ENCODE measurements around the gene HSD17B12. TPM values are rescaled to one million over a fixed set of nuclear protein-coding genes. Genes with fewer than 3 reads are reported as not detected.

Gene HSD17B12
- total and polyA plus RNA-seq, 12 donors = 32.9 to 122 (median 79.1) TPM

GRCh38 chr11:43639224-43639623 is 41.3 kb upstream of the HSD17B12 start:
- Histone ChIP-seq H3K9me3 (no peaks in the 10 kb centered on the region), H3K27me3 (peaks cover 5 to 87% (median 57%) of the 10 kb centered on the region in 7 donors), H3K4me1 (peaks cover 0 to 6% (median 0%) of the 10 kb centered on the region in 9 donors), H3K4me3 (no peak overlapping the region), H3K36me3 (no peaks in the 10 kb centered on the region), H3K27ac (no peak overlapping the region)
- no peak for ATAC-seq
- DNase-seq = no peak
- no peak for TF ChIP-seq CTCF (IDR thresholded peaks at IDR 0.05)
- intact Hi-C loops (cut with DNase I) = no loop called here
- 49% methylated on average over 3 of the region's 3 CpGs for WGBS, 2 donors

- ATAC-seq (no peak), DNase-seq (no peak)
- H3K27ac ChIP-seq = no peak overlapping the region
- H3K9me3 ChIP-seq = no peaks in the 10 kb centered on the region
- H3K4me1 ChIP-seq = peaks cover under 1 to 9% (median 4%) of the 10 kb centered on the region in 9 donors
- no peak for TF ChIP-seq CTCF (IDR thresholded peaks at IDR 0.05)
- H3K4me3 ChIP-seq = no peak overlapping the region
- H3K27me3 ChIP-seq = peaks cover 5 to 80% (median 57%) of the 10 kb centered on the region in 7 donors
- 85 to 88% methylated on average over 3 of the region's 3 CpGs for WGBS, 2 donors
- intact Hi-C loops (cut with DNase I) = loop anchor here in 3 of 10 donors (5.0 to 10.0 kb wide), 3 partner anchors 65 to 172 kb away; no protein-coding TSS in a partner anchor
- H3K36me3 ChIP-seq = no peaks in the 10 kb centered on the region
Measured at GRCh38 chr11:43639920-43640319, 40.6 kb upstream of the HSD17B12 start.

- TF ChIP-seq CTCF (IDR thresholded peaks at IDR 0.05) = peak in 2 of 9 donors; percentile 9 to 21
- peak overlapping the region in 9 of 10 donors; percentile 69 to 92 (median 82) for H3K27ac ChIP-seq
- no peaks in the 10 kb centered on the region for H3K36me3 ChIP-seq
- WGBS, 2 donors = 1% methylated on average over 33 of the region's 33 CpGs
- peaks cover 3 to 18% (median 15%) of the 10 kb centered on the region in 9 donors for H3K4me1 ChIP-seq
- ATAC-seq = peak; percentile 99 to 100 (median 100)
- H3K27me3 ChIP-seq = peaks cover 5 to 40% (median 30%) of the 10 kb centered on the region in 7 donors
- no peaks in the 10 kb centered on the region for H3K9me3 ChIP-seq
- intact Hi-C loops (cut with DNase I) = loop anchor here in 5 of 10 donors (1.0 to 10.0 kb wide), 5 partner anchors 36 to 168 kb away; partner anchors contain the start of gene HSD17B12 (in 2 of the 5)
- DNase-seq = peak; percentile 85 to 87
- H3K4me3 ChIP-seq = peak overlapping the region; percentile 65 to 95 (median 88)
Measured at GRCh38 chr11:43643898-43644620, 36.5 kb upstream of the HSD17B12 start.

GRCh38 chr11:43644621-43645299 is 35.8 kb upstream of the HSD17B12 start:
- Histone ChIP-seq H3K27me3 (peaks cover 5 to 33% (median 23%) of the 10 kb centered on the region in 7 donors), H3K4me1 (peaks cover 3 to 18% (median 15%) of the 10 kb centered on the region in 9 donors), H3K27ac (peak overlapping the region in 9 of 10 donors; percentile 69 to 92 (median 82)), H3K4me3 (peak overlapping the region; percentile 65 to 95 (median 88)), H3K9me3 (no peaks in the 10 kb centered on the region), H3K36me3 (peaks cover 0 to 4% (median 0%) of the 10 kb centered on the region in 9 donors)
- DNase-seq (no peak), ATAC-seq (peak in 5 of 8 donors; percentile 18 to 51 (median 36))
- TF ChIP-seq CTCF (IDR thresholded peaks at IDR 0.05) = no peak
- intact Hi-C loops (cut with DNase I) = loop anchor here in 5 of 10 donors (1.0 to 10.0 kb wide), 6 partner anchors 36 to 168 kb away; partner anchors contain the start of gene HSD17B12 (in 3 of the 5)
- WGBS, 2 donors = 15 to 16% methylated on average over 7 of the region's 7 CpGs

All from heart right ventricle (tissue), 16 donors.